K562 (cell line): ENCODE measurements around the gene PHKG2. TPM values are rescaled to one million over a fixed set of nuclear protein-coding genes. Genes with fewer than 3 reads are reported as not detected.

ENCODE experiments used
- ARID2 ChIP-seq: fragments of 450-650 bp; IDR thresholded peaks from 2 replicates; pipeline ENCODE4 v1.6.1; 2017; ENCODE audit warnings: antibody characterized with exemption, mild to moderate bottlenecking
- BHLHE40 ChIP-seq: IDR thresholded peaks from 2 replicates; pipeline ENCODE4 v1.6.1; 2011; ENCODE audit warnings: low read length, improper control_type of control experiment
- BMI1 ChIP-seq: fragments of 150-350 bp; IDR thresholded peaks from 2 replicates; pipeline ENCODE4 v1.6.1; 2014; ENCODE audit warnings: low read length
- E2F3 ChIP-seq: fragments of 250-450 bp; sonication (Bioruptor Pico); IDR thresholded peaks from 2 replicates; pipeline ENCODE4 v1.4.0; 2020; ENCODE audit warnings: mild to moderate bottlenecking
- HDAC2 ChIP-seq: fragments of 450-650 bp; IDR thresholded peaks from 2 replicates; pipeline ENCODE4 v1.6.1; 2016; ENCODE audit warnings: mild to moderate bottlenecking
- HDAC6 ChIP-seq: IDR thresholded peaks from 2 replicates; pipeline ENCODE4 v1.6.1; 2012; ENCODE audit warnings: low read depth, mild to moderate bottlenecking, control low read depth, inconsistent platforms, low read length, moderate library complexity
- LCOR ChIP-seq: sonication (generic); formaldehyde crosslinking; IDR thresholded peaks from 2 replicates; pipeline ENCODE4 v1.8.0; 2022; ENCODE audit warnings: mild to moderate bottlenecking, missing genetic modification reagents
- MAFK ChIP-seq: IDR thresholded peaks from 2 replicates; pipeline ENCODE4 v1.6.1; 2011; ENCODE audit warnings: low read length, improper control_type of control experiment
- MCM3 ChIP-seq: fragments of 450-650 bp; IDR thresholded peaks from 2 replicates; pipeline ENCODE4 v1.6.1; 2016
- MYNN ChIP-seq, 2 experiments: sonication (generic); formaldehyde crosslinking in 1 of 2; IDR thresholded peaks; 2 replicates each; pipeline versions ENCODE4 v1.5.0 to v1.6.1; 2016 to 2020; ENCODE audit warnings: antibody characterized with exemption in 1 of 2, missing genetic modification reagents in 1 of 2
- NFIX ChIP-seq: fragments of 250-450 bp; sonication (Bioruptor Pico); IDR thresholded peaks from 2 replicates; pipeline ENCODE4 v1.4.0; 2020; ENCODE audit warnings: low read depth, mild to moderate bottlenecking, moderate library complexity
- PCBP2 ChIP-seq: fragments of 200-400 bp; formaldehyde crosslinking; IDR thresholded peaks from 2 replicates; pipeline ENCODE4 v1.6.1; 2018; ENCODE audit warnings: low read length, low read depth, mild to moderate bottlenecking, moderate library complexity; ENCODE audit not compliant: poor library complexity, severe bottlenecking
- RAD21 ChIP-seq, 2 experiments: fragments of 250-450 bp in 1 of 2; fragments of 450-650 bp in 1 of 2; sonication (Bioruptor Pico) in 1 of 2; formaldehyde crosslinking in 1 of 2; IDR thresholded peaks in 1 of 2; conservative IDR thresholded peaks in 1 of 2; 2 replicates each; pipeline versions ENCODE4 v1.4.0 to v1.8.0; 2020 to 2022; ENCODE audit warnings: mild to moderate bottlenecking in 2 of 2, moderate library complexity in 1 of 2
- SETDB1 ChIP-seq: IDR thresholded peaks from one replicate; pipeline ENCODE4 v1.6.1; 2012; ENCODE audit warnings: low read length, control low read depth, inconsistent platforms
- SMARCE1 ChIP-seq: fragments of 450-650 bp; IDR thresholded peaks from 2 replicates; pipeline ENCODE4 v1.7.1; 2016; ENCODE audit warnings: mild to moderate bottlenecking
- TCF3 ChIP-seq: sonication (generic); formaldehyde crosslinking; IDR thresholded peaks from 2 replicates; pipeline ENCODE4 v1.4.0; 2020; ENCODE audit warnings: mild to moderate bottlenecking, missing genetic modification reagents
- TCF7 ChIP-seq: sonication (generic); IDR thresholded peaks from 2 replicates; pipeline ENCODE4 v1.6.1; 2016; ENCODE audit warnings: antibody characterized with exemption, borderline replicate concordance
- ZBED1 ChIP-seq: IDR thresholded peaks from 2 replicates; pipeline ENCODE4 v1.6.1; 2014
- ZNF124 ChIP-seq: sonication (generic); formaldehyde crosslinking; IDR thresholded peaks from 2 replicates; pipeline ENCODE4 v1.8.1; 2022; ENCODE audit warnings: missing genetic modification reagents
- ZNF165 ChIP-seq: fragments of 250-450 bp; sonication (Bioruptor Pico); IDR thresholded peaks from 2 replicates; pipeline ENCODE4 v1.4.0; 2020; ENCODE audit warnings: borderline replicate concordance
- ZNF174 ChIP-seq: fragments of 250-450 bp; sonication (Bioruptor Pico); IDR thresholded peaks from 2 replicates; pipeline ENCODE4 v1.4.0; 2020; ENCODE audit warnings: mild to moderate bottlenecking
- ZNF23 ChIP-seq: fragments of 250-450 bp; sonication (Bioruptor Pico); IDR thresholded peaks from 2 replicates; pipeline ENCODE4 v1.4.0; 2020; ENCODE audit warnings: mild to moderate bottlenecking
- ZNF3 ChIP-seq: fragments of 250-450 bp; sonication (Bioruptor Pico); IDR thresholded peaks from 2 replicates; pipeline ENCODE4 v1.5.0; 2021; ENCODE audit warnings: mild to moderate bottlenecking, moderate library complexity
- ZNF77 ChIP-seq: fragments of 250-450 bp; sonication (Bioruptor Pico); IDR thresholded peaks from 2 replicates; pipeline ENCODE4 v1.5.0; 2020
- polyA plus RNA-seq, 8 experiments: library from polyadenylated mRNA; depleted of rRNA in 4 of 8; stranded (reverse) in 5 of 8; unstranded in 3 of 8; fragments of >200 nt; fragmentation: Nextera tagmentation in 2 of 8; fragmentation: Illumina TruSeq in 1 of 8; extraction: Ambion mirVana in 2 of 8; extraction: Trizol in 1 of 8; gene quantifications; 2 replicates each; pipeline versions ENCODE4 v1.2.1 to v1.2.3, GENCODE V29; 2011 to 2014; ENCODE audit warnings: inconsistent platforms in 1 of 8, missing spikeins in 1 of 8
- total RNA-seq, 7 experiments: library from RNA; depleted of rRNA in 6 of 7; stranded (reverse); fragments of >200 nt in 6 of 7; fragmentation: Illumina TruSeq in 2 of 7; extraction: Trizol in 2 of 7; gene quantifications; 2 replicates each; pipeline versions ENCODE4 v1.2.1 to v1.2.3, GENCODE V29; 2011 to 2021; ENCODE audit warnings: low replicate concordance in 1 of 7
- TF ChIP-seq, protein P1 (sequence below): fragments of 450-650 bp; formaldehyde crosslinking; IDR thresholded peaks from 2 replicates; pipeline ENCODE4 v1.4.0; 2020; ENCODE audit warnings: mild to moderate bottlenecking, moderate library complexity
- TF ChIP-seq, protein P2 (sequence below): fragments of 450-650 bp; IDR thresholded peaks from 2 replicates; pipeline ENCODE4 v1.6.1; 2017; ENCODE audit warnings: mild to moderate bottlenecking, moderate library complexity
- TF ChIP-seq, protein P3 (sequence below): sonication (generic); formaldehyde crosslinking; IDR thresholded peaks from 2 replicates; pipeline ENCODE4 v1.8.1; 2023; ENCODE audit warnings: mild to moderate bottlenecking, missing genetic modification reagents

Gene PHKG2
- total and polyA plus RNA-seq, 9 of the 15 experiments (the other 6 are each of a cell fraction or from before 2014, with no cell fraction given): 5.8 to 54.2 (median 30.7) TPM

DNA sequence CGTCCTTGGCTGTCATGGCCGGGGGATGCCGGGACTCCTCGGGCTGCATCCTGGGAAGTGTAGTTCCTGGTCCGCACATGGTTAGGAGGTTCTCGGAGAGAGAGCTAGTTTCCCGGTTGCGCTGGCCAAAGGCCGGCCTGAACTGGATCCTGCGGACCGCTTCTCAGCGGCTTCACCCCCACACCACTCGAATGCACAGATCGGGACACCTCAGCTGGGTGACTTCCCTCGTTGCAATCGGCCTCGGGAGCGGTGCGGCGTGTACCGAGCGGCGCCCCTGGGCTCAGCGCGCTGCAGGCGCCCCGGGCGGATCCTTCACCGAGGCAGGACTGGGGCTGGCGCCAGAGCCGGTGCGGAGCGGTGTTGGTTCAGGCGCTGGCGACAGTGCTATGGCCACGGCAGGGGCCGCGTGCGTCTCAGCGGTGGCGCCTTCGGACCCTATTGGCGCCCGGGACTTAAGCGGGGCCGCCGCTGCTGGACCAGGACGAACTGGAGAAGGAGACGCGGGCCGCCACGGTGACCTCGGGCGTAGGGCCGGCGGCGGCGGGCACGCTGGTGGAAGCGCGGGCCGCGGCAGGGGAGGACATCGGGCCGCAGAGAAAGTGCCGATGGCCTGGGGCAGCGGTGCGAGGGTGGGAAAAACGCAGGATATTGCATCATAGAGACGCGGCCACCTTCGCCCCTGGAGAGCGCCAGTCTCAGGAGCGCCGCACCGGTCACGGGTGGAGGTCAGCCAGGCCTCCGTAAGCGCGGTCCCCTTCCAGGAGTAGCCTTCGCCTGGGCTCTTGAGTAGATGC is 27.4 kb downstream of the PHKG2 start (continued):
- no peak for TF ChIP-seq ZNF174 (CRISPR knock-in tag)
- no peak for TF ChIP-seq TCF3
- TF ChIP-seq ZNF23: peak; percentile 72; the same call in 1 of the 2 replicates
- no peak; the same call in 1 of the 2 replicates for TF ChIP-seq ZNF77 (CRISPR knock-in tag)
- no peak for TF ChIP-seq HDAC2
- TF ChIP-seq ZBED1: no peak; the same call in 1 of the 2 replicates
- TF ChIP-seq MYNN (IDR thresholded peaks at IDR 0.05): no peak; the same call in 1 of the 2 replicates
- no peak for TF ChIP-seq MYNN (CRISPR knock-in tag; IDR thresholded peaks at IDR 0.05)
- TF ChIP-seq, protein P1, sequence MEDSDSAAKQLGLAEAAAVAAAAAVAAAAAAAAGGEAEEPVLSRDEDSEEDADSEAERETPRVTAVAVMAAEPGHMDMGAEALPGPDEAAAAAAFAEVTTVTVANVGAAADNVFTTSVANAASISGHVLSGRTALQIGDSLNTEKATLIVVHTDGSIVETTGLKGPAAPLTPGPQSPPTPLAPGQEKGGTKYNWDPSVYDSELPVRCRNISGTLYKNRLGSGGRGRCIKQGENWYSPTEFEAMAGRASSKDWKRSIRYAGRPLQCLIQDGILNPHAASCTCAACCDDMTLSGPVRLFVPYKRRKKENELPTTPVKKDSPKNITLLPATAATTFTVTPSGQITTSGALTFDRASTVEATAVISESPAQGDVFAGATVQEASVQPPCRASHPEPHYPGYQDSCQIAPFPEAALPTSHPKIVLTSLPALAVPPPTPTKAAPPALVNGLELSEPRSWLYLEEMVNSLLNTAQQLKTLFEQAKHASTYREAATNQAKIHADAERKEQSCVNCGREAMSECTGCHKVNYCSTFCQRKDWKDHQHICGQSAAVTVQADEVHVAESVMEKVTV: peak; percentile 14; the same call in 1 of the 2 replicates
- no peak for TF ChIP-seq BMI1
- TF ChIP-seq, protein P2, sequence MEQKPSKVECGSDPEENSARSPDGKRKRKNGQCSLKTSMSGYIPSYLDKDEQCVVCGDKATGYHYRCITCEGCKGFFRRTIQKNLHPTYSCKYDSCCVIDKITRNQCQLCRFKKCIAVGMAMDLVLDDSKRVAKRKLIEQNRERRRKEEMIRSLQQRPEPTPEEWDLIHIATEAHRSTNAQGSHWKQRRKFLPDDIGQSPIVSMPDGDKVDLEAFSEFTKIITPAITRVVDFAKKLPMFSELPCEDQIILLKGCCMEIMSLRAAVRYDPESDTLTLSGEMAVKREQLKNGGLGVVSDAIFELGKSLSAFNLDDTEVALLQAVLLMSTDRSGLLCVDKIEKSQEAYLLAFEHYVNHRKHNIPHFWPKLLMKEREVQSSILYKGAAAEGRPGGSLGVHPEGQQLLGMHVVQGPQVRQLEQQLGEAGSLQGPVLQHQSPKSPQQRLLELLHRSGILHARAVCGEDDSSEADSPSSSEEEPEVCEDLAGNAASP: no peak
- no peak for TF ChIP-seq SETDB1
- 0 out of 2 replicates have a peak, but pooled peaks have one; percentile 61 for TF ChIP-seq HDAC6
- no peak for TF ChIP-seq MCM3
- TF ChIP-seq SMARCE1: no peak
- peak; percentile 76; the same call in 1 of the 2 replicates for TF ChIP-seq BHLHE40
- TF ChIP-seq, protein P3, sequence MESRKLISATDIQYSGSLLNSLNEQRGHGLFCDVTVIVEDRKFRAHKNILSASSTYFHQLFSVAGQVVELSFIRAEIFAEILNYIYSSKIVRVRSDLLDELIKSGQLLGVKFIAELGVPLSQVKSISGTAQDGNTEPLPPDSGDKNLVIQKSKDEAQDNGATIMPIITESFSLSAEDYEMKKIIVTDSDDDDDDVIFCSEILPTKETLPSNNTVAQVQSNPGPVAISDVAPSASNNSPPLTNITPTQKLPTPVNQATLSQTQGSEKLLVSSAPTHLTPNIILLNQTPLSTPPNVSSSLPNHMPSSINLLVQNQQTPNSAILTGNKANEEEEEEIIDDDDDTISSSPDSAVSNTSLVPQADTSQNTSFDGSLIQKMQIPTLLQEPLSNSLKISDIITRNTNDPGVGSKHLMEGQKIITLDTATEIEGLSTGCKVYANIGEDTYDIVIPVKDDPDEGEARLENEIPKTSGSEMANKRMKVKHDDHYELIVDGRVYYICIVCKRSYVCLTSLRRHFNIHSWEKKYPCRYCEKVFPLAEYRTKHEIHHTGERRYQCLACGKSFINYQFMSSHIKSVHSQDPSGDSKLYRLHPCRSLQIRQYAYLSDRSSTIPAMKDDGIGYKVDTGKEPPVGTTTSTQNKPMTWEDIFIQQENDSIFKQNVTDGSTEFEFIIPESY: 0 out of 2 replicates have a peak, but pooled peaks have one; percentile 46
- no peak for TF ChIP-seq NFIX (CRISPR knock-in tag)
- no peak; a peak in 1 of 4 replicates for TF ChIP-seq RAD21 (CRISPR knock-in tag; conservative IDR thresholded peaks at IDR 0.05 in 1 of 2, IDR thresholded peaks at IDR 0.05 in 1 of 2)
- TF ChIP-seq ARID2: 0 out of 2 replicates have a peak, but pooled peaks have one; percentile 20
- no peak for TF ChIP-seq ZNF124 (CRISPR knock-in tag)
- peak; percentile 72; the same call in 1 of the 2 replicates for TF ChIP-seq E2F3 (CRISPR knock-in tag)
- no peak for TF ChIP-seq MAFK
- no peak for TF ChIP-seq PCBP2
- peak; percentile 53 for TF ChIP-seq LCOR (CRISPR knock-in tag)
- TF ChIP-seq TCF7: 0 out of 2 replicates have a peak, but pooled peaks have one; percentile 12
- no peak for TF ChIP-seq ZNF165 (CRISPR knock-in tag)
- no peak for TF ChIP-seq ZNF3 (CRISPR knock-in tag)
